Renal cortex interstitium (tissue), 11 donors: Measurements from ENCODE around the gene JAKMIP1. TPM values are rescaled to one million over a fixed set of nuclear protein-coding genes. Genes with fewer than 3 reads are reported as not detected.

ENCODE experiments used
- DNase-seq, 11 donors: peaks; one replicate each; pipeline ENCODE4 v3.0.0-alpha.2; 2013; ENCODE audit warnings: low read depth in 9 of 11, low spot score in 4 of 11; ENCODE audit errors: extremely low read depth in 1 of 11
- polyA plus RNA-seq, 3 donors: library from polyadenylated mRNA; unstranded; fragments of 120-200 nt; gene quantifications; one replicate each; pipeline ENCODE4 v1.2.1, GENCODE V29; 2013; ENCODE audit not compliant: insufficient read length in 3 of 3

Gene JAKMIP1
- polyA plus RNA-seq, 3 donors: 0.09 to 0.14 TPM; not detected in 1

DNA sequence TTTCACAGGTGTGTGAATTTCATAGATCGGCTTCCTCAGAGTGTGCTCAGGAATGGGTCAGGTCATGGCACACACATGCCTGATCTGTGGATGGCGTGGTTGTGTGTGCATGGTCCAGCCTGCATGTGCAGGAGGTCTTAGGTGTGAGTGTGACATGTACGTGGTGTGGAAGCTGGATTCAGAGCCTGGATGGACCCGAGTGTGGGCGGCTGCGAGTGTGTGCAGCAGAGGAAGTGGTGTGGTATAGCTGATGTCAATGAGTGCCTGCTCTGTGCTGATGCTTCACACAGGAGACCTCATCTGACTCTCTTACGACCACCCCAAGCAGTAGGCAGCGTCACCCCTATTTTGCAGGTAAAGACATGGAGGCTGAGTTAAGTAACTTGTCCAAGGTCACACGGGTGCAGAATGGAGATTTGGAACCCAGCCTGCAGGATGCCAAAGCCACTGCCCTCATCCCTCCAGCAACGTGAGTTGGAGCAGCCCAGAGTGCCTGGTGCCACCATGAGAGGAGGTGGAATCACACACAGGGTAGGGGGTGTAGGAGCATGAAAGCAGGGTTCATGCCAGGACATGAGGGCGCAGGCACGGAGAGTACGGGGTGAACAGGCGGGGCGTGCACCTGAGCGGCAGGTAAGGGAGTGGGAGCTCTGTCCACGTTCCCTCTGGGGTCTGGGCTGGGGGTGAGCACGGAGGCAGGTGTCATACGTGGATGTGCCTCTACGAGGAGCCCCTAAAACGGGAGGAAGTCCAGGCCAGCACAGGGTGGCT is 157.9 kb downstream of the JAKMIP1 start:
- no peak for DNase-seq

DNA sequence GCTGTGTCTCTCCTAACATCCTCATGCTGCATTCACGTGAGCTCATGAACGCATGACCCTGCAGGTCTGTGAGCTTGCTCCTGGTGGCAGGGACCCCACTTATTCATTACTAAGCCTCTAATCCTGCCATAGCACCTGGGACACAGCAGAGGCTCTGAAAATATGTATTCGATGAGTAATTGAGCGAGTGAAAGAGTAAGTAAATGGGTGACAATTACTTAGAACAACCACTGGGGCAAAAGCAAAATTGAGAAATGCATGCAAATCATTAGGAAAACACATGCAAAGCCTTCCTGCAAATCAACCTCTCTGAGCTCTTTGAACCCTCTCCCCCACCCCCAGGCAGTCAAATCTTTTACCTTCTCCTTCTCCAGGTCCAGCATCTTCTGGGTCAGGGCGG is 158.5 kb downstream of the JAKMIP1 start:
- DNase-seq: no peak

DNA sequence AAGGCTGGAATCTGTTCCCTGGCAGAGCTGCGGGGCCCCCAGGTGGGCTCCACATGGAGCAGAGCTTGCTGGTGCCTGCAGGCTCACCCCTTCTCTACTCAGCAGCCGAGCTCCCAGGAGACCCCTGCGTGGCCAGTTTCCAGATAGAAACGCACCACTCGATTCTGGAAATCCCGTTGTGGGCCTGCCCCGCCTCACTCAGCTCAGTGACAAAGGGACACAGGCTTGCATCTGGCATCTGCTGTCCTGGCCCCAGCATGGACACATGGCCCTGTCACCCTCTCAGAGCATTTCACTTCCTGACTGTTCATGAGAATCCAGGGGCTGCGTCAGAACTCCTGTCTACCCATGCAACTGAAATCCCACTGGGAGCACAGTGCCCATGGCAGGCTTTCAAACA is 161.6 kb downstream of the JAKMIP1 start:
- no peak for DNase-seq

DNA sequence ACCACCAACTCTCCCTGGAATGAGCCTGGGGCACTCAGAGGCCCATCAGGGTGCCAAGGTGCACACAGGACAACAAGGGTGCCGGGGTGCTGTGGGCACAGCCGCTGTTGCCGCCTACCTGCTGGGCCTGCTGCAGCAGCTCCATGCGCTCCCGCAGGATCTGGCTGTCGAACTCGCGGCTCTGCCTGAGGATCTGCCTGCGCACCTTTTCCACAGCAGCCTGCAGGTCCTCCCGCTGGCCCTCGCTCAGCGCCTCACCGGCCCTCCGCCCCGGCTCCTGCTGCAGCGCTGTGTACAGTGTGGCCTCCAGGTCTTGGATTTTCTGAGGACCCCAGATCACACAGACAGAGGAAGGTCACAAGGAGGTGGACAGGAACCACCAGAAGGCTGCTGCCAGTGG is 164.6 kb downstream of the JAKMIP1 start:
- DNase-seq: no peak

- no peak for DNase-seq
These were observed 167.0 kb downstream of the JAKMIP1 start for GRCh38 chr4:6033381-6033780.

- DNase-seq: no peak
These were observed 167.8 kb downstream of the JAKMIP1 start for GRCh38 chr4:6032249-6033244.

GRCh38 chr4:6031846-6032245 is 168.5 kb downstream of the JAKMIP1 start:
- DNase-seq: no peak

DNA sequence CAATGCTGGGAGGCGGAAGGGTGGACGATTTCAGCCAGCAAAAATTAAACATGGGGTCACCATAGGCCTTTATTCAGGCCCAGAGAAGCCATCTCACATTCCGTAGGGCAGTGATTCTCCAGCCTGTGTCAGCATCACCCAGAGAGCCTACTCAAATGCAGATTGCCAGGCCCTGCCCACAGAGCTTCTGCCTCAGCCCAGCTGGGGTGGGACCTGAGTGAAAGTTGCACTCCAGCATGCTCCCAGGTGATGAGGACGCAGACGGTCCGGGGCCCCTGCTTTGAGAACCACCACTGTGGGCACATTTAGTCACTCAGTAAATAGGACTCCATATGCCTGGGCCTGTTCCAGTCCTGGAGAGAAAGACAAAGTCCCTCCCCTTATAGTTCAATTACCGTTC is 169.7 kb downstream of the JAKMIP1 start:
- no peak for DNase-seq

DNA sequence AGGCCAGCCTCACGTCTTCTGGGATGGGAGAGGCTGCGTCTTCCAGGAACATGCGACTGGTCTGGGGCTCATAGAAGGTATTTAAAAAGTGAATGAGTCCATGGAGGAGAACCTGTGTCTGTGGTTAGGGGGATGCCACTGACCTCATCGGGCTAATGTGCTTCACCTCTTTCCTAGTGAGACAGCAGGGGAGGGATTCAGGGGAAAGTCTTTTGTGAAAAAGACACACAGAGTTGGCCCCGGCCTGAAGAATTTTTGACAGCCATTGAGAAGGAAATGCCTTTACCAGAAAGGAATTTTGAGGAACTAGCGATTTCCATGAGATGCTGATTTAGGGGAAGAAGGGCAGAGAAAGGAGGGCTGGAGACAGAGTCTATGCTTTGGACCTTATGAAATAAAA is 171.1 kb downstream of the JAKMIP1 start:
- DNase-seq: no peak

DNA sequence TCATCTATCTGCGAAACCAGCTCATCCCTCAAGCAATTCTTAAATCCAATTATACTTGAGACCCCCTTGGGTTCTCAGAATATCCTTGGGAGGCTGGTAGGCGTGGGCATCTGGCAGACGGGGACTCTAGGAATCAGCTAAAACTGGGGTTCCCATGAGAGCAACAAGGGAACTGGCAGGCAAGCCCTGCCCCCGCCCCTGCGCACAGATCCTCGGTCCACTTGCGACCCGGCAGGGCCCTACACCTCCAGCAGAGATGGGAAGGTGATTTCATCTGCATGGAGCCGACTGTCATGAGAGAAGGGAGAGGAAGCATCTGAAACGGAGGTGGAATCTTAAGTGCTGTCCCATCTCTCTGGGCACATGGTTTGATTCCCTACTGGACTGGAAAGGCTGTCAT is 172.2 kb downstream of the JAKMIP1 start:
- DNase-seq: no peak

- DNase-seq: no peak
These were observed 173.0 kb downstream of the JAKMIP1 start for GRCh38 chr4:6027392-6027791.

DNA sequence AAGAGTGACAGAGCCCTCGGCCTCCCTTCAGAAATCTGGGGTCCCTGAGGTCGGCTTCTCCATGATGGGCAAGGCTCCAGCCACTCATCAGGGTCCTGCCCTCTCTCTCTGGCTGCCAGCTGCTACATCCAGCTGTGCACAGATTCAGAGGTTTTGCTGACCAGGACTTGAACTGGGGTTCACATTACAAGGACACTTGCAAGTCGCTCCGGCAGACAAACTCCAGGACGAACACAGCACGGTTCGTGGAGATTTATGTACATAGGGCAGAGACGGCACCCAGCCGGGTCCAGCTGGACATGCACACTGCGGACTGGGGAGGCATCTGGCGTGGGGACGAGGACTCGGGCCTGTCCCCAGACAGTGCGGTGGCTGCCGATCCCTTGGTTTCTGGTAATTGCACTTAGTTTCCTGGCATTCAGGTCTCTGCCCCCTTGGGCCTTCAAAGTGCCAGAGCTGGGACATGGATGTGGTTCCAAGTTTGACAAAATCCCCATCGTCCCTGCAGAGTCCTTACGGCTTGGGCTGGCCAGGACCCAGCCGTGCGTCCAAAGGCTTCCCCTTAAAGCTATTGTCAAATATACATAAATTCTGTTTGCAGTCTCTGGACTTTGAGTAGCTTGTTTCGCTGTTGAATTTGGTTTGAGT is 175.9 kb downstream of the JAKMIP1 start:
- peak in 10 of 11 donors; percentile 13 to 55 (median 32) for DNase-seq

DNA sequence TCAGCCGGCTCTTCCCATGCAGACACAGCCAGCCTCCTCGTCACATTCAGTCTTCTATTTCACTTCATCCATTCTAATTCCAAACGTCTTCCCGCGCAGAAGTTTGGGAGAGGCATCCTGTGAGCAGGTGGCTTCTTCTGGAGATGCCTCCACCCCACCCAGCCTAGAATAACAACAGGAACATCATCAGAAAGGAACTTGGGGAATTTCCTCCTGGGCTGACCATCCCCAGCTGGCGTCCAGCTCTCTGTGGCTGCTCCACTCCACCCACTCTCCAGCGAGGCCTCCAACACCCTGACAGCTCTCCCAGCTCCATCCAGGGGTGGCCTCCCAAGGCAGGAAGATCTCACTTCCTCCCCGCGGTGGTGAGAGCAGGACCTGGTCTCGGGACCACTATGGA is 176.6 kb downstream of the JAKMIP1 start:
- no peak for DNase-seq

DNA sequence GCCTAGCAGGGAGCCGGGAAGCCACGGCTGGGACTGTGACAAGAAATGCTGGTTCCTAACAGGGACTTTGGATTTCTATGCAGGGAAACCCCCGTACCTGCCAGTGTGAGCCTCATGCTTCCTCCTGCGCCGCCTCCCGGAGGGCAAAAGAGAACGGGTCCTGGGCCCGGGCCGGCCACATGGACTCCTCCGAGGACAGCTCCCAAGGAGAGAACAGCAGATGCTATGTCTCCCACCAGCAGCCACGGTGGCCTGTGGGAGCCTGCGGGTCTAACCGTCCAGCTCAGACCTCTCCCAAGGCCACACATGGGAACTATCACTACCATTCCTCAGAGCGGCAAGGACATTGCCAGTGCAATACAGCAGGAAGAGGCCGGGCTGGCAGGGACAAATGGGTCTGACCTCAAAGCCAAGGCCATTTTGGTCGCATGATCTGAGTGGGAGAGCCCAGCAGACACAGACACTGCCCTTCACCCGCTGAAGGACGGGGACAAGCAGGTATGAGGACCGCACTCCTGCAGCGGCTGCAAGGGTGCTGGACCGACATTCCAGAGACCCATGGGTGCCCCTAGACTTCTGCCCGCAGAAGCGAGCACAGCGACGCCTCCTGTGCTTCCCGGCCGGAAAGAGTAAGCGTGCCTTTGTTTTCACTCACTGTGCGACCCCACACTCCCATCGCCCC is 177.6 kb downstream of the JAKMIP1 start:
- DNase-seq: no peak

- DNase-seq: no peak
These were observed 178.3 kb downstream of the JAKMIP1 start for GRCh38 chr4:6021831-6022606.

- no peak for DNase-seq
These were observed 179.7 kb downstream of the JAKMIP1 start for GRCh38 chr4:6020613-6021012.

GRCh38 chr4:6019316-6020263 is 180.8 kb downstream of the JAKMIP1 start:
- DNase-seq: peak in 10 of 11 donors; percentile 17 to 56 (median 40)
